DND-41 (cell line): Measurements from ENCODE around the gene ZFP62.

ENCODE experiments used
- ATAC-seq: fragments of 200-7000 bp; cut with Tn5 transposase; 3 replicates; pipeline ENCODE4 v1.9.1; 2021; ENCODE audit warnings: low read depth; ENCODE audit not compliant: insufficient read depth
- DNase-seq: peaks from one replicate; pipeline ENCODE4 v3.0.0-alpha.2; 2020
- H2AFZ ChIP-seq: 2 replicates; pipeline ENCODE4 v1.6.0; 2012; ENCODE audit warnings: low read depth, low read length
- H3K27ac ChIP-seq: 2 replicates; pipeline ENCODE4 v1.5.1; 2012; ENCODE audit warnings: low read length, inconsistent platforms
- H3K27me3 ChIP-seq: fragments of 200-600 bp; sonication (generic); 2 replicates; pipeline ENCODE4 v1.6.0; 2012; ENCODE audit warnings: low read length, mild to moderate bottlenecking, inconsistent platforms; ENCODE audit not compliant: insufficient read depth, poor library complexity
- H3K36me3 ChIP-seq: 2 replicates; pipeline ENCODE4 v1.5.1; 2012; ENCODE audit warnings: low read length, inconsistent platforms; ENCODE audit not compliant: insufficient read depth
- H3K4me1 ChIP-seq: 2 replicates; pipeline ENCODE4 v1.5.1; 2012; ENCODE audit warnings: mild to moderate bottlenecking, low read length; ENCODE audit not compliant: insufficient read depth
- H3K4me2 ChIP-seq: 2 replicates; pipeline ENCODE4 v1.6.0; 2012; ENCODE audit warnings: mild to moderate bottlenecking, moderate library complexity, low read length, inconsistent platforms; ENCODE audit not compliant: insufficient read depth
- H3K4me3 ChIP-seq, 2 experiments: fragments of 200-600 bp in 1 of 2; shearing (Covaris generic) in 1 of 2; 2 replicates each; pipeline ENCODE4 v1.5.1; 2012 to 2016; ENCODE audit warnings: inconsistent platforms in 2 of 2, low read length in 2 of 2, mild to moderate bottlenecking in 2 of 2, low read depth in 1 of 2, moderate library complexity in 1 of 2
- H3K79me2 ChIP-seq: 2 replicates; pipeline ENCODE4 v1.6.0; 2012; ENCODE audit warnings: low read length, inconsistent platforms; ENCODE audit not compliant: insufficient read depth
- H3K9ac ChIP-seq: 2 replicates; pipeline ENCODE4 v1.6.0; 2012; ENCODE audit warnings: low read depth, mild to moderate bottlenecking, inconsistent platforms, low read length, moderate library complexity
- H3K9me3 ChIP-seq: 2 replicates; pipeline ENCODE4 v1.5.1; 2012; ENCODE audit warnings: low read length, moderate library complexity, mild to moderate bottlenecking, inconsistent platforms; ENCODE audit not compliant: insufficient read depth, severe bottlenecking
- H4K20me1 ChIP-seq: 2 replicates; pipeline ENCODE4 v1.6.0; 2012; ENCODE audit warnings: low read length; ENCODE audit not compliant: insufficient read depth
- CTCF ChIP-seq: IDR thresholded peaks from 2 replicates; pipeline ENCODE4 v1.5.1; 2012; ENCODE audit warnings: borderline replicate concordance, low read length, moderate library complexity, mild to moderate bottlenecking; ENCODE audit not compliant: poor library complexity, severe bottlenecking; ENCODE audit errors: extremely low read depth
- EZH2 ChIP-seq: IDR thresholded peaks from 3 replicates; pipeline ENCODE4 v1.6.1; 2012; ENCODE audit warnings: borderline replicate concordance, low read depth, mild to moderate bottlenecking, moderate library complexity, low read length, inconsistent platforms; ENCODE audit not compliant: severe bottlenecking

Gene ZFP62

GRCh38 chr5:180799194-180799593 lies 61.9 kb downstream of the ZFP62 start:
- no peak overlapping the region for H3K9ac ChIP-seq
- H3K4me3 ChIP-seq = no peak overlapping the region
- no peaks in the 10 kb centered on the region for H3K27me3 ChIP-seq
- no peak overlapping the region for H3K27ac ChIP-seq
- H2AFZ ChIP-seq = no peak overlapping the region
- ATAC-seq = no peak
- peaks cover 91% of the 10 kb centered on the region for H3K79me2 ChIP-seq
- peaks cover 54% of the 10 kb centered on the region for H3K4me1 ChIP-seq
- TF ChIP-seq CTCF (peak; percentile 53), EZH2 (no peak)
- H3K4me2 ChIP-seq = peak overlapping the region; percentile 29; the same call in 1 of the 2 replicates
- DNase-seq = no peak
- no peaks in the 10 kb centered on the region for H3K9me3 ChIP-seq
- H4K20me1 ChIP-seq = peaks cover 74% of the 10 kb centered on the region
- peaks cover 52% of the 10 kb centered on the region for H3K36me3 ChIP-seq

- Histone ChIP-seq H3K4me3 (no peak overlapping the region), H3K4me2 (peak overlapping the region; percentile 17; the same call in 1 of the 2 replicates), H3K9me3 (no peaks in the 10 kb centered on the region), H2AFZ (no peak overlapping the region), H3K4me1 (peaks cover 44% of the 10 kb centered on the region), H3K79me2 (peaks cover 92% of the 10 kb centered on the region), H3K36me3 (peaks cover 56% of the 10 kb centered on the region), H3K9ac (no peak overlapping the region), H3K27ac (no peak overlapping the region), H4K20me1 (peaks cover 80% of the 10 kb centered on the region), H3K27me3 (no peaks in the 10 kb centered on the region)
- DNase-seq = no peak
- TF ChIP-seq EZH2 (no peak), CTCF (no peak)
- no peak for ATAC-seq
Measured at GRCh38 chr5:180798193-180798592, 62.9 kb downstream of the ZFP62 start.
